ENCODE data around the gene MEIS2. TPM values are rescaled to one million over a fixed set of nuclear protein-coding genes. Genes with fewer than 3 reads are reported as not detected.

Gene MEIS2
- total RNA-seq, 2 experiments from 2014 or later, result not detected

DNA sequence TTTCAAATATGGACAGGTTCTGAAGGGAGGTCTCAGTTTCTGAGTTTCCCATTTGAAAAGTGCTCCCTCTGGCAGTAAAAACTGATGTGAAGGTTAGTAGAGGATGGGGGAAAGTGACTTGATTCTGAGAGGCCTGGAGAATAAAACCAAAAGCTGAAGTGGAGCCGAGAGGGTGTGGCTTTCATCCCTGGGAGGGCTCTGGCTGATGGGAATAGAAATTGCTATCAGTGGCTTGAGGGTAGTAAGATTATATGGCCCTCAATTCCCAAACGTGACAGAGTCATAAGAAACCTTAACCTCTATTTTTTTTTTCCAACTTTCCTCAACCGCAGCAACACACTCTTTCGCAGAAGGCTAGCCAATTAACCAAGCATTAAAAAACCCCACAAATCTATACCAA is 185.9 kb downstream of the MEIS2 start:
- Mint-ChIP-seq H3K27me3 (no peaks in the 10 kb centered on the region), H3K4me1 (no peaks in the 10 kb centered on the region), H3K9me3 (no peaks in the 10 kb centered on the region), H3K4me3 (no peak overlapping the region), H3K36me3 (ENCODE audit: low read depth) (no peaks in the 10 kb centered on the region), H3K27ac (no peak overlapping the region)
- no peak for DNase-seq
- CTCF ChIA-PET, result no interaction called here
- POLR2A ChIA-PET, result no interaction called here

- no peaks in the 10 kb centered on the region for H3K27me3 Mint-ChIP-seq
- DNase-seq, result no peak
- no peaks in the 10 kb centered on the region for H3K9me3 Mint-ChIP-seq
- no peak overlapping the region for H3K27ac Mint-ChIP-seq
- H3K4me3 Mint-ChIP-seq, result no peak overlapping the region
- H3K4me1 Mint-ChIP-seq, result no peaks in the 10 kb centered on the region
- POLR2A ChIA-PET, result no interaction called here
- CTCF ChIA-PET, result no interaction called here
- no peaks in the 10 kb centered on the region for H3K36me3 Mint-ChIP-seq (ENCODE audit: low read depth)
Observed at GRCh38 chr15:36912311-36912712, 188.0 kb downstream of the MEIS2 start.

GRCh38 chr15:36911322-36911944 is 188.9 kb downstream of the MEIS2 start:
- no peaks in the 10 kb centered on the region for H3K27me3 Mint-ChIP-seq
- no peak for DNase-seq
- no peak overlapping the region for H3K27ac Mint-ChIP-seq
- no peak overlapping the region for H3K4me3 Mint-ChIP-seq
- POLR2A ChIA-PET, result no interaction called here
- no peaks in the 10 kb centered on the region for H3K4me1 Mint-ChIP-seq
- CTCF ChIA-PET, result no interaction called here
- no peaks in the 10 kb centered on the region for H3K9me3 Mint-ChIP-seq
- H3K36me3 Mint-ChIP-seq (ENCODE audit: low read depth), result no peaks in the 10 kb centered on the region

GRCh38 chr15:36908991-36909390 is 191.4 kb downstream of the MEIS2 start:
- no peaks in the 10 kb centered on the region for H3K4me1 Mint-ChIP-seq
- no peaks in the 10 kb centered on the region for H3K9me3 Mint-ChIP-seq
- H3K4me3 Mint-ChIP-seq, result no peak overlapping the region
- CTCF ChIA-PET, result no interaction called here
- H3K27me3 Mint-ChIP-seq, result no peaks in the 10 kb centered on the region
- no peak overlapping the region for H3K27ac Mint-ChIP-seq
- H3K36me3 Mint-ChIP-seq (ENCODE audit: low read depth), result no peaks in the 10 kb centered on the region
- POLR2A ChIA-PET, result no interaction called here
- no peak for DNase-seq

DNA sequence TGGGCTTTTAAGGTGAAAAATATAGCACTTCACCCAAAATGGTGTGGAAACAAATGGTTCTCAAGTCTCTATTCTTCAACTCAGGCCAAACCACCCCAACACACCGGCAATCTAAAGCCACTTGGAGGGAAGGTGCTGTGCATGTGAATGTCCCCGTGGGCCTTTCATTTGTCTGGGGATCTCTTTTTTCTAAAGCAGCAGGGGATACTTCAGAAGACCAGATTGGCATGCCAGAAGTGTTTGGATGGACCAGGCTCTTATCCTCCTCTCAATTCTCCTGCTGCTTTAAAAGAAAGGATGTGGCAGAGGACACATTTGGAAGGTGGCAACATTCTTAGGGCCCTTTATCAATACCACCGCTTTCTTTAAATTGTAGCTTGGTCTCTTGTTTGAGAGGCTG is 193.1 kb downstream of the MEIS2 start:
- CTCF ChIA-PET, result no interaction called here

GRCh38 chr15:36905908-36906307 is 194.4 kb downstream of the MEIS2 start:
- no peak for DNase-seq
- Mint-ChIP-seq H3K36me3 (ENCODE audit: low read depth) (no peaks in the 10 kb centered on the region), H3K4me1 (no peaks in the 10 kb centered on the region), H3K4me3 (no peak overlapping the region), H3K27ac (no peak overlapping the region), H3K27me3 (no peaks in the 10 kb centered on the region), H3K9me3 (no peaks in the 10 kb centered on the region)
- POLR2A ChIA-PET, result no interaction called here
- CTCF ChIA-PET, result interaction anchor here (0.9 kb wide), 1 partner anchor 10 kb away, joined by 3 read pairs; no protein-coding TSS in a partner anchor

More for the DNA sequence above, 193.1 kb downstream of the MEIS2 start:
- Mint-ChIP-seq H3K4me1 (no peaks in the 10 kb centered on the region), H3K36me3 (ENCODE audit: low read depth) (no peaks in the 10 kb centered on the region), H3K9me3 (no peaks in the 10 kb centered on the region), H3K27ac (no peak overlapping the region), H3K4me3 (no peak overlapping the region), H3K27me3 (no peaks in the 10 kb centered on the region)
- POLR2A ChIA-PET, result no interaction called here
- no peak for DNase-seq

DNA sequence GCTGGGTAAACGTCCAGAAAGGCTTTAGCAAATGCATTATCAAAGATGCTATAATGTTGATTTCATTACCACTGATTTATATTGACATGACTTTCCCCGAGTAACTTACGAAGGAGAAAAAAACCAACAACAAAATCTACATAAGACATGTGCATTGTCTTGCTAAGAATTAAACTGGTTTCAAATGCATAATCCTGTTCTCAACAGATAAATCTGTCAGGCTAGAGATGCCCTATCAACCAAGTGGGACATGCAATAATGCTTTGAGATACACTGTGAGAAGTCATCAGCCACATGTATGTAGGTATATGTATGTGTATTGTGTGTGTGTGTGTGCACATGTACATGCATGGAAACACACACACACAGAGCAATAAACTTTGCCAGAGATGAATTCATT is 195.6 kb downstream of the MEIS2 start:
- no peaks in the 10 kb centered on the region for H3K9me3 Mint-ChIP-seq
- no peaks in the 10 kb centered on the region for H3K27me3 Mint-ChIP-seq
- H3K27ac Mint-ChIP-seq, result no peak overlapping the region
- no peaks in the 10 kb centered on the region for H3K4me1 Mint-ChIP-seq
- DNase-seq, result no peak
- H3K4me3 Mint-ChIP-seq, result no peak overlapping the region
- ChIA-PET POLR2A (no interaction called here), CTCF (interaction anchor here (0.7 kb wide), 1 partner anchor 21 kb away, joined by 6 read pairs; no protein-coding TSS in a partner anchor)
- H3K36me3 Mint-ChIP-seq (ENCODE audit: low read depth), result no peaks in the 10 kb centered on the region

GRCh38 chr15:36903922-36904556 is 196.3 kb downstream of the MEIS2 start:
- no peaks in the 10 kb centered on the region for H3K27me3 Mint-ChIP-seq
- ChIA-PET CTCF (interaction anchor here (0.7 kb wide), 1 partner anchor 21 kb away, joined by 6 read pairs; no protein-coding TSS in a partner anchor), POLR2A (interaction anchor here (0.6 kb wide), 1 partner anchor 57 kb away, joined by 3 read pairs; no protein-coding TSS in a partner anchor)
- H3K4me3 Mint-ChIP-seq, result no peak overlapping the region
- no peaks in the 10 kb centered on the region for H3K4me1 Mint-ChIP-seq
- no peaks in the 10 kb centered on the region for H3K36me3 Mint-ChIP-seq (ENCODE audit: low read depth)
- no peak overlapping the region for H3K27ac Mint-ChIP-seq
- H3K9me3 Mint-ChIP-seq, result no peaks in the 10 kb centered on the region
- DNase-seq, result no peak

- Mint-ChIP-seq H3K4me1 (no peaks in the 10 kb centered on the region), H3K4me3 (no peak overlapping the region), H3K27ac (no peak overlapping the region), H3K27me3 (peaks cover under 1% of the 10 kb centered on the region), H3K36me3 (ENCODE audit: low read depth) (no peaks in the 10 kb centered on the region), H3K9me3 (no peaks in the 10 kb centered on the region)
- no peak for DNase-seq
- CTCF ChIA-PET, result interaction anchor here (0.6 kb wide), 1 partner anchor 11 kb away, joined by 4 read pairs; no protein-coding TSS in a partner anchor
- POLR2A ChIA-PET, result interaction anchor here (0.6 kb wide), 1 partner anchor 58 kb away, joined by 3 read pairs; no protein-coding TSS in a partner anchor
Observed at GRCh38 chr15:36903195-36903594, 197.2 kb downstream of the MEIS2 start.

DNA sequence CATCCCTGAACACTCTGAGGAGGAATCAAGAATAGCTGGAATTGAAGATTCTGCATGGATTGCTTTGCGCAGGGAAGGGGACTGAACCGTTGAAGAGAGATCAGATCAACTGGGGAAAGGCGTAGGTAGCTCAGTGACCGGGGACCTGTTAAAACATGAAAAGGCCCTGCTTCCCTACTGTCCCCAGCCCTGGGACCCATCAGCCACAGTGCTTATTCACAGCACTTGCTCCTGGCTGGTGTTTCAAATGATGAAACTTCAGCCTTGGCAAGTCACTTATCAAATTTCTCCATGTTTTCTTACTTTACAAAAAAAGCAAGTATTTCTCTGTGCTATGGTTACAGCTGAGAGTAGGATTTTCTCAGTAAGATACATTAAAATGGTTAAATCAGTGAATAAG is 199.3 kb downstream of the MEIS2 start:
- no peak for DNase-seq
- no peaks in the 10 kb centered on the region for H3K36me3 Mint-ChIP-seq (ENCODE audit: low read depth)
- H3K9me3 Mint-ChIP-seq, result no peaks in the 10 kb centered on the region
- H3K4me1 Mint-ChIP-seq, result no peaks in the 10 kb centered on the region
- no peak overlapping the region for H3K4me3 Mint-ChIP-seq
- H3K27ac Mint-ChIP-seq, result no peak overlapping the region
- POLR2A ChIA-PET, result no interaction called here
- H3K27me3 Mint-ChIP-seq, result peaks cover 5% of the 10 kb centered on the region
- CTCF ChIA-PET, result no interaction called here

- no peaks in the 10 kb centered on the region for H3K36me3 Mint-ChIP-seq (ENCODE audit: low read depth)
- no peaks in the 10 kb centered on the region for H3K4me1 Mint-ChIP-seq
- CTCF ChIA-PET, result no interaction called here
- no peak overlapping the region for H3K4me3 Mint-ChIP-seq
- H3K27me3 Mint-ChIP-seq, result peaks cover 5% of the 10 kb centered on the region
- POLR2A ChIA-PET, result no interaction called here
- DNase-seq, result no peak
- H3K9me3 Mint-ChIP-seq, result no peaks in the 10 kb centered on the region
- no peak overlapping the region for H3K27ac Mint-ChIP-seq
Observed at GRCh38 chr15:36899696-36900095, 200.7 kb downstream of the MEIS2 start.

DNA sequence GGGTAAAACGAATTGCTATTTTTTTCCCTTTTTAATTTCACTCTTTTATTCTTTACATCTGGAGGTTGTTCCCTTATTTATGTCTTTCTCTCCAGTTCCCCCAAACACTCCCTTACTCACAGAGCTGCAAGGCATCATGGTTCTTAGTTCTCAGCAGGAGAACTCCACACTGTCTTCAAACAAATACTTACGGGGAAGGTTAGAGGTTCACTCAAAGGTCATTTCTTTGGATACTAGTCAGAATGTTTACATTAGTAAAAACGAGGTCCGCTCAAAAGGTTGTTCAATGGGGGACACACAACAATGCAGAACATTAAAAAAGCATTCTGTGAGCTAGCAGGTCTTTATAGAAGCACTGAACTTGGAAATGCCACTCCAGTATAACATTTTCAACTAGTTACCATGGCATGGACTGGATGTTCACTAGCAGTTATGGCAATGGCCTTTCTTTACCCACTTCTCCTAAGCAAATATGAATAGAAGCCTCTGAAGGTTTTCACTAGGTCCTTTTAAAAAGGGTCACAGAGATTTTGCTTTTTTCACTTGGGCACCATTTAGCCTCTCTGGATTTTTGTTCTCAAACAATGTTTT is 201.7 kb downstream of the MEIS2 start:
- H3K4me1 Mint-ChIP-seq, result no peaks in the 10 kb centered on the region
- no peak for DNase-seq
- no peak overlapping the region for H3K27ac Mint-ChIP-seq
- H3K4me3 Mint-ChIP-seq, result no peak overlapping the region
- H3K9me3 Mint-ChIP-seq, result no peaks in the 10 kb centered on the region
- ChIA-PET POLR2A (no interaction called here), CTCF (interaction anchor here (0.7 kb wide), 1 partner anchor 92 kb away, joined by 3 read pairs; no protein-coding TSS in a partner anchor)
- H3K36me3 Mint-ChIP-seq (ENCODE audit: low read depth), result no peaks in the 10 kb centered on the region
- peaks cover 5% of the 10 kb centered on the region for H3K27me3 Mint-ChIP-seq

GRCh38 chr15:36897834-36898233 is 202.5 kb downstream of the MEIS2 start:
- Mint-ChIP-seq H3K9me3 (no peaks in the 10 kb centered on the region), H3K27me3 (peaks cover 5% of the 10 kb centered on the region), H3K36me3 (ENCODE audit: low read depth) (no peaks in the 10 kb centered on the region), H3K27ac (no peak overlapping the region), H3K4me3 (no peak overlapping the region), H3K4me1 (no peaks in the 10 kb centered on the region)
- DNase-seq, result no peak
- ChIA-PET CTCF (no interaction called here), POLR2A (no interaction called here)

Measured in activated CD4-positive, alpha-beta T cell treated with anti-CD3 and anti-CD28 coated beads, Interleukin-2, amount 10 ng/mL, durations not matched to agents 7 days and 5 days (primary cell).